ENCODE measurements around the gene CDKN1C.

Gene CDKN1C

GRCh38 chr11:2891326-2892214 is 6.0 kb upstream of the CDKN1C start:
- peak; percentile 27 for TF ChIP-seq CTCF (conservative IDR thresholded peaks at IDR 0.05; ENCODE audit: low read depth, low read length)
- H3K4me3 ChIP-seq (ENCODE audit: low read length) = peak overlapping the region; percentile 41
- no peak for DNase-seq (ENCODE audit: low read depth)

- no peak for TF ChIP-seq CTCF (conservative IDR thresholded peaks at IDR 0.05; ENCODE audit: low read depth, low read length)
- H3K4me3 ChIP-seq (ENCODE audit: low read length) = no peak overlapping the region
- no peak for DNase-seq (ENCODE audit: low read depth)
Measured at GRCh38 chr11:2890466-2891294, 5.1 kb upstream of the CDKN1C start.

DNA sequence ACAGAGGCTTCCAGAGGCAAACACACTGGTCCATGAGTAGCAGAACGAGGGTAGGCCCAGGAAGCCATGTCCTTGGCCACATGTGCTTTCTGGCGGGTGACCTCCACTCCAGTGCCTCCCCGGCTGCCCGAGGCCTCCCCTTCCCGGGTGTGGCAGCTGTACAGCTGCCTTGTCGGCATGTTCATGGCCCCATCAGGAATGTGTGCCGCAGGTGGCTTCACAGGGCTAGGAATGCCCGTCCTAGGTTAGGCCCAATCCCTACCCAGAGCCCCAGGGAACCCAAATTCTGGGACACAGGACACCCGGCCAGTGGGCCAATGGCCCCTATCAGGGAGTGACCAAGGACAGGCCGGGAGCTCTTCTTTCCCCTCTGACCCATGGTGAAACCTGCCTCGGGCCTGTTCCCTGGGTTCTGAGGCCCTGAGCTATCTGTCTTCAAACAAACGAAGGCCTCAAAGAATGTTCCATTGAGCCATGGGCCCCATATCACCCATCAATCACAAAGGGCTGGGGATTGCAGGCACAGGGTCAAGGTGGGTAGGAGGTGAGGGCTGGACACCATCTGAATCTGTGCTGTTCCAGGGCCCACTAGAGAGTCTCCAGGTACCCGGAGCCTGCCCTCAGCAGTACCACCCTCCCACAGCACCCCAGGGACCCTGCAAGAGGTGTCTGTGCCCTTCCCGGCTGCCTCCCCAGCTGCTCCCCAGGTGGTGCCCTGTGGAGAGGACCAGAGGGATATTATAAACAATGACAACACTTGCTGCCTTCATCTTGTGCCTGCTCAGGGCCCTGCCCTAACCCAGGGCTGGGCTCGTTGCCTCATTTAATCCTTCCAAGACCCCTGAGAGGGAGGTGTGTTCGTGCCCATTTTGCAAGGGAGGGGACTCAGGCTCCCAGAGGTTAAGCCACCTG is 4.0 kb upstream of the CDKN1C start:
- DNase-seq (ENCODE audit: low read depth) = no peak
- H3K4me3 ChIP-seq (ENCODE audit: low read length) = no peak overlapping the region
- no peak for TF ChIP-seq CTCF (conservative IDR thresholded peaks at IDR 0.05; ENCODE audit: low read depth, low read length)

GRCh38 chr11:2888266-2888968 is 2.8 kb upstream of the CDKN1C start:
- no peak overlapping the region for H3K4me3 ChIP-seq (ENCODE audit: low read length)
- TF ChIP-seq CTCF (conservative IDR thresholded peaks at IDR 0.05; ENCODE audit: low read depth, low read length) = peak; percentile 98
- no peak for DNase-seq (ENCODE audit: low read depth)

DNA sequence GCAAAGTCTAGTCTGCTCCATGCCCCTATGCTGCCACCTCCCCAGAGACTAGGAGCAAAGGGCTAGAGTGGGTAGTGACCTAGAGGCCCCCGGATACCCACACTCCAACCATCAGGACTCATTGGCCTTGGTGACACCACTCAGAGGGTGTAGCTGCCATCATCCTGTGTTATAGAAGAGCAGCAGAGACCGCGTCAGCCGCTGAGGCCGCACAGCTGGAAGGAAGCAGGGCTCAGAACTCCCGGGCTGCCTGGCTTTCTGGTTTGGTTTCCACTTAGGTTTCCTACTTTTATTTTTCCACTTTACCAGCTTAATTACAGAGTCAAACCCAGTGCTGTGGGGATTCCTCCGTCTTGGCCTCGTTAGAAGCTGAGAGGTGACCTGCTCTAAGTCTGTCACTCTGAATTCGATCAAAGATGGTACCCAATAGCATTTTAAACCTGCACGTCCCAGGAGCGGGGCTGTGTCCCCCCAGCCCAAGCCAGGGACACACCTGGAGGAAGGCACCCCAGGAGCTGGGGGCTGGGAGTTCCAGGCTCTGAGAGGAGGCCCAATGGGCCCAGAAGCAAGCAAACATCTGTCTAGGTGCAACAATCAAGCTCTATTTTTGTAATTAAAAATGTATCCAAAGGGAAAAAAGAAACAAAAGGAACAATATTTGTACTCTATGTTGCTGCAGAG is 2.1 kb upstream of the CDKN1C start:
- no peak for DNase-seq (ENCODE audit: low read depth)
- H3K4me3 ChIP-seq (ENCODE audit: low read length) = no peak overlapping the region
- TF ChIP-seq CTCF (conservative IDR thresholded peaks at IDR 0.05; ENCODE audit: low read depth, low read length) = no peak

GRCh38 chr11:2886936-2887335 is 1.4 kb upstream of the CDKN1C start:
- DNase-seq (ENCODE audit: low read depth) = no peak
- TF ChIP-seq CTCF (conservative IDR thresholded peaks at IDR 0.05; ENCODE audit: low read depth, low read length) = no peak
- no peak overlapping the region for H3K4me3 ChIP-seq (ENCODE audit: low read length)

Measured in retinal pigment epithelial cell (primary cell).